CD4-positive, alpha-beta T cell treated with Interleukin-21 for 1 hour (primary cell): ENCODE results near the gene NAIF1.
"Not testable (repeated sequence)": the region's sequence is repeated elsewhere in the genome, so short reads cannot be mapped to it uniquely, and the experiment has no call there.

ENCODE experiments used
- DNase-seq: peaks from one replicate; pipeline ENCODE4 v3.0.0-alpha.2; 2020

The NAIF1 gene

DNA sequence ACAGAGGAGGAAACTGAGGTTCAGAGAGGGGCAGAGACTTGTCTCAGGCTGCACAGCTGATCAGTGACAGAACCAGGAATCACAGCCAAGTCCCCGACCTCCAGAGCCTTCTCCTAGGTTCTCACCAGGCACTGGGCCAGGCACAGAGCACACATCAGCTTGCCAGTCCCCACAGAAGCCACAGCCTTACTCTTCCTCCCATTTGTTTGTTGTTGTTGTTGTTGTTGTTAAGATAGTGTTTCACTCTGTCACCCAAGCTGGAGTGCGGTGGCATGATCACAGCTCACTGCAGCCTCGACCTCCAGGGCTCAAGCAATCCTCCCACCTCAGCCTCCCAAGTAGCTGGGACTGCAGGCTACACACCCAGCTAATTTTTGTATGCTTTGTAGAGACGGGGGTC lies 41.4 kb downstream of the NAIF1 start:
- DNase-seq: no peak

DNA sequence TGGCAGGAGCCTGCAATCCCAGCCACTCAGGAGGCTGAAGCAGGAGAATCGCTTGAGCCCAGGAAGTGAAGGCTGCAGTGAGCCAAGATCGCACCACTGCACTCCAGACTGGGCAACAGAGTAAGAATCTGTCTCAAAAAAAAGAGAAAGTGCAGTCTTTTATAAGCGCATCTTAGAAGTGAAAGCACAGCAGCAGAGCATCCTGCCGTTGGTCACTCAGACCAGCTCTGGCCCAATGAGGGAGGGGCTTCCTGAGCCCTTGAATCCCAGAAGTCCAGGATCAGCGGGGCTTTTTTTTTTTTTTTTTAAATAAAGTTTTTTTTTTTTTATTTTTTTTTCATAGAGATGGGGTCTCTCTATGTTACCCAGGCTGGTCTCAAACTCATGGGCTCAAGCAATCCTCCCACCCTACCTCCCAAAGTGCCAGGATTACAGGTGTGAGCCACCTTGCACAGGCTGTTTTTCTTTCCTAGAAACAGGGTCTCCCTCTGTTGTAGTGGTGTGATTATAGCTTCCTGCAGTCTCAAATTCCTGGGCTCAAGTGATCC lies 42.3 kb downstream of the NAIF1 start:
- DNase-seq: no peak

DNA sequence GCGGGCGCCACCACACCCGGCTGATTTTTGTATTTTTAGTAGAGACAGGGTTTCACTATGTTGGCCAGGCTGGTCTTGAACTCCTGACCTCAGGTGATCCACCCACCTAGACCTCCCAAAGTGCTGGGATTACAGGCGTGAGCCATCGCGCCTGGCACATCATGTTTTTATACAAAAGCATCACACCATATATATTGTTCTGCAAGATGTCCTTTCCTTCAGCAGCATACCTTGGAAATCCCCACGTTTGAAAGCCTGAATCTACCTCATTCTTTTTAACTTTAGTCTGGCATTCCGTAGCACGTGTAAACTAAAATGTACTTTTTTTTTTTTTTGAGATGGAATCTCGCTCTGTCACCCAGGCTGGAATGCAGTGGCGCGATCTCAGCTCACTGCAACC lies 43.4 kb downstream of the NAIF1 start:
- not testable (repeated sequence) for DNase-seq

DNA sequence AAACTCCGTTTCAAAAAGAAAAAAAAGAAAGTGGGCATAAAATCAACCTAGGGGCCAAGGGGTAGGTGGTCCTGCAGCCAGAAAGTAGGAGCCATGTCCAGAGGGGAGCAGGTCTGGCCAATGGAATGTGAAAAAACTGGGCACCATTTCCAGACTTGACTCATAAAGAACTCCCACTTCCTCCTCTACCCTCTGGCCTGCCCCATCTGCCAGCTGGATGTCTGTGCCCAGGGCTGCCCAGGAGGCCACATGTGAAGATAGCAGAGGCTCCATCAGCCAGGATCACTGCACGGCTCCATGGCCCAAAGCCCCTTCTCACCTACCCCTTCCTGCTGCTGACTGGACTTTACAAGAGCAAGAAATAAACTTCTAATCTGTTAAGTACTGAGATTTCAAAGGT lies 44.2 kb downstream of the NAIF1 start:
- no peak for DNase-seq

DNA sequence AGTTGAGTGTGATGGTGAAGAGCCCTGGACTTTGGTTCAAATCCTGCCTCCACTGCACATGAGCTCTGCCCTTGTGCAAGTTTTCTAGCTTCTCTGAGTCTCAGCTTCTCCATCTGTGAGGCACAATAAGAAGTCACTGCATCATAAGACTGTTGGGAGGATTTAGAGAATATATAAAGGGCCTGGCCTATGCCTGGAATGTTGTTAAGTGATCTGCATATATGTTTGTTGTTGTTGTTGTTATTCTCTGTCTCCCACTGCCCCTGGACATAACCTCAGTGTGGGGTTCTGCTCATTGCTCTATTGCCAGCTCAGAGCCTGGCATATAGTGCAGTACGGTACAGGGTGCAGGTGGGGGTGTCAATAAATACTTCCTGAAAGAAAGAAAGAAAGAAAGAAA lies 46.0 kb downstream of the NAIF1 start:
- DNase-seq: no peak

DNA sequence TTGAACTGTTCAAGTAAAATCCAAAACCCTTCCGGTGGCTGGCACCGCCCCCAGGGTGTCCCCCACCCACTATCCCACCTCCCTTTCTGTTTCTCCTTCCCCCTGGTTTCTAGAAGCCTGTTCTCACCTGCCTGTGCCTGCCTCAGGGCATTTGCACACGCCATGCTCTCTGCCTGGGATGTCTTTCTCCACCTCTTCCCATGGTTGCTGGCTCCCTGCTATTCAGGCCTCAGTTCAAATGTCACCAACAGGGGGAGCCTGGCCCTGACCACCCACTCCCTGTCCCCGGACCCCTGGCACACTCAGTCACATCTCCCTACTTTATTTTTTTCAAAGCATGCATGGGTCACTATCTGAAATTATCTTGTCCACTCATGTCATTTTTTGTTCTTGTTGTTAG lies 46.4 kb downstream of the NAIF1 start:
- DNase-seq: no peak

DNA sequence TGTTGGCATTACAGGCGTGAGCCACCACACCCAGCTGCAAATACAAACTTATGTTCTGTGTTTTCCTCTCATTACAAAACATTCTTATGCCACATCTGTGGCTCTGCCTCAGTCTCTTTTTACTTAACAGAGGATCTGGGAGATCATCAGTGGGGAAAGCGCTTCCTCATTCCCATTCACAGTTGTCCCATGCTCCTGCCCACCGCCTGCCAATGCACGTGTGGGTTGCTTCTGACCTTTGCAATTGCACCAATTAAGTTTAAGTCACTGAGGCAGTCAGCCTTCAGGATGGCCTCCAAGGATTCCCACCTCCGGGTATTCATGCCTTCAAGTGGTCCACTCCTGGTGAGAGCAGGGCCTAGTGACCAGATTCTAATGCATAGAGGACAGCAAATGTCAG lies 51.4 kb downstream of the NAIF1 start:
- no peak for DNase-seq
